Measurements from ENCODE around the gene TNFAIP1. TPM values are rescaled to one million over a fixed set of nuclear protein-coding genes. Genes with fewer than 3 reads are reported as not detected.

TNFAIP1 gene, protein sequence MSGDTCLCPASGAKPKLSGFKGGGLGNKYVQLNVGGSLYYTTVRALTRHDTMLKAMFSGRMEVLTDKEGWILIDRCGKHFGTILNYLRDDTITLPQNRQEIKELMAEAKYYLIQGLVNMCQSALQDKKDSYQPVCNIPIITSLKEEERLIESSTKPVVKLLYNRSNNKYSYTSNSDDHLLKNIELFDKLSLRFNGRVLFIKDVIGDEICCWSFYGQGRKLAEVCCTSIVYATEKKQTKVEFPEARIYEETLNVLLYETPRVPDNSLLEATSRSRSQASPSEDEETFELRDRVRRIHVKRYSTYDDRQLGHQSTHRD
- total RNA-seq (2012; rRNA removed) = 45.3 and 49.1 TPM in 2 replicates
- 62.9 and 75.9 TPM in 2 replicates for polyA plus RNA-seq (2012; rRNA removed)
- polyA plus RNA-seq (2012; cell fraction: cytosol; rRNA removed) = 34.5 and 53.3 TPM in 2 replicates
- 93.6 and 106 TPM in 2 replicates for polyA plus RNA-seq (2012; cell fraction: nucleus; rRNA removed; ENCODE audit: low replicate concordance)
- Bru-seq, nascent RNA = percentile 90 among the genes with signal in this experiment
- percentile 87 among the genes with signal in this experiment for BruChase-seq, experiment 1, labeled RNA remaining after a 6-hour chase
- BruChase-seq, experiment 2, labeled RNA remaining after a 2-hour chase = percentile 92 among the genes with signal in this experiment
- long read RNA-seq, transcript TNFAIP1-201 (7 exons, 3,627 nt) = major isoform, 31 of 129 reads
- long read RNA-seq, partial matches to known transcripts = 38 of 129 reads
- long read RNA-seq, other reads (novel, unspliced or antisense) = 59 of 129 reads

DNA sequence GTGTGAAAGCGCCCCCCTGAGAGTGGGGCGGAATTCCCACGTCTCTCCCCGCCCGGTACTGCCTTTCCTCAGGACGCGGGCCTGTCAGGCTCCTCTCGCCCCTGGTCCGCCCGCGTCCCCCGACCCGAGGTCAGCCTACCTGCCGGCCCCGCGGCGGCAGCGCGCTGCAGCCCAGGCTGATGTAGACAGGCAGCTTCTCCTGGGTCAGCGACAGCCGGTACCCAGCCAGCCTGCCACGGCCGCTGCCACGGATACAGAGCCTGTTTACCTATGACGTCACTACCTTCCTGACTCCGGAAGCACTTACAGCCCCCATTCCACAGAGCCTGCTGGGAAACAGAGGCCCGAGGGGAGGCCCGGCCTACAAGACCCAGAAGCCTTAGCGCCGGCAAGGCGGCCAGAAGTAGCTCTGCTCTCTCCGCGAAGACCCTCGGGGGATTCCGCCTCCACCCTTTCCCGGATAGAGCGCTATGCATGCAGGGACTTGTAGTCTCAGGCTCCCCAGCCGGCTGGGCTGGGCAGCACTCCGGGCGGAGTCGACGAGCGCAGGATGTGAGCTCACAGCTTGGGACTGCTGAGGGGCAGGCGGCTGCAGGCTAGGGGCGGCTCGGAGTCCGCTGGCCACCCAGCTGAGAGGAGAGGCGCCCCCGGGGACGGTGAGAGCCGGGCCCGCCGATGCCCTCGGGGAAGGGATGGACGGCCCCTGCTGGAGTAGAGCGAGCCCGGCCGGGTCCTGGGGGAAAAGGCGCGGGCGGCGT, at the start of gene TNFAIP1, which contains the start of gene IFT20:
TNFAIP1 (plus strand) TSS at position 561 of the 758 bp plus-strand sequence. CDS start 3,761 bp downstream, outside the sequence.
IFT20 (minus strand) TSS at position 272 of the 758 bp plus-strand sequence. CDS start 3,487 bp downstream, outside the sequence.
- intact Hi-C loops (cut with micrococcal nuclease) (loop anchor here (5.0 to 10.0 kb wide), 3 partner anchors 103 to 443 kb away; partner anchors contain the start of genes LYRM9 and NLK), dilution Hi-C loops (cut with HindIII; ENCODE audit: low sequenced_read_pairs, unreplicated experiment) (no loop called here), in situ Hi-C loops (cut with MboI; ENCODE audit: low sequenced_read_pairs) (loop anchor here (25.0 kb wide), 1 partner anchor 798 kb away; no protein-coding TSS in a partner anchor)
- H2AFZ ChIP-seq (replicated peaks; ENCODE audit: low read length, poor library complexity) = peak within 1 kb of the TSS; percentile 93
- peak within 1 kb of the TSS; percentile 90 for H3K14ac ChIP-seq (replicated peaks; ENCODE audit: low read depth, low read length)
- peak within 1 kb of the TSS; percentile 34; the same call in 1 of the 3 replicates for H2BK15ac ChIP-seq (ENCODE audit: low read depth, low read length)
- peak within 1 kb of the TSS; percentile 59 for H3K4me3 ChIP-seq (ENCODE audit: insufficient read depth, low read depth, low read length)
- 0% methylated on average over 17 of the region's 62 CpGs; no CpG with 5 or more reads in 1 of the 2 experiments for WGBS, 2 experiments (ENCODE audit: extremely low coverage in 2 of 2, insufficient read length in 1 of 2)
- H2AK9ac ChIP-seq (replicated peaks; ENCODE audit: low read depth, low read length, poor library complexity) = peak within 1 kb of the TSS; percentile 98
- H3K9me3 ChIP-seq (ENCODE audit: control insufficient read depth, insufficient read depth, low read length) = no peaks in the 10 kb centered on the region
- ATAC-seq (ENCODE audit: low read depth) (peak; percentile 93), DNase-seq (peak; percentile 100)
- peaks cover 51% of the 10 kb centered on the region; the same call in 1 of the 2 replicates for H4K20me1 ChIP-seq (ENCODE audit: insufficient read depth, low read length)
- peaks cover 13% of the 10 kb centered on the region for H3K4me1 ChIP-seq (ENCODE audit: control insufficient read depth, insufficient read depth, low read length)
- ChIA-PET CTCF (interaction anchor here (1.1 to 1.4 kb wide), 4 partner anchors 16 to 101 kb away, joined by 3 to 6 read pairs (median 4); no protein-coding TSS in a partner anchor), POLR2A (ENCODE audit: unreplicated experiment) (interaction anchor here (0.6 to 1.8 kb wide), 3 partner anchors 11 to 58 kb away, joined by 3 to 8 read pairs (median 4); partner anchors contain the start of gene POLDIP2)
- peak within 1 kb of the TSS; percentile 7; the same call in 1 of the 2 replicates for H2BK20ac ChIP-seq (ENCODE audit: low read depth, low read length)
- peak within 1 kb of the TSS; percentile 92 for H3K4me2 ChIP-seq (ENCODE audit: low read depth, low read length)
- H4K91ac ChIP-seq (ENCODE audit: insufficient read depth, low read depth, low read length) = peak within 1 kb of the TSS; percentile 72
- H3K18ac ChIP-seq (ENCODE audit: low read depth, low read length) = peak within 1 kb of the TSS; percentile 1; the same call in 1 of the 2 replicates
- BruUV-seq (replicated peaks) = no TSS peak
- H3K56ac ChIP-seq (ENCODE audit: extremely low read depth, insufficient read depth, low read length) = peak within 1 kb of the TSS; percentile 71
- H3K36me3 ChIP-seq (ENCODE audit: control insufficient read depth, insufficient read depth, low read length) = peaks cover 27% of the 10 kb centered on the region
- H2BK120ac ChIP-seq (ENCODE audit: low read depth, low read length) = peak within 1 kb of the TSS; percentile 55
- peak within 1 kb of the TSS; percentile 83 for H3K23ac ChIP-seq (ENCODE audit: low read depth, low read length)
- H3K9ac ChIP-seq (ENCODE audit: low read depth, low read length) = peak within 1 kb of the TSS; percentile 82
- peaks cover 36 to 91% of the 10 kb centered on the region in 2 experiments for H3K79me1 ChIP-seq (ENCODE audit: low read depth in 1 of 2, low read length in 2 of 2)
- peak within 1 kb of the TSS; percentile 92 for H2AK5ac ChIP-seq (ENCODE audit: low read depth, low read length)
- H2BK5ac ChIP-seq (ENCODE audit: low read depth, low read length, poor library complexity, severe bottlenecking) = peak within 1 kb of the TSS; percentile 60
- peak within 1 kb of the TSS; percentile 65 for H3K27ac ChIP-seq (ENCODE audit: insufficient read depth, low read length)
- H3K27me3 ChIP-seq (ENCODE audit: control insufficient read depth, insufficient read depth, low read length) = no peaks in the 10 kb centered on the region
- H3K9me1 ChIP-seq (ENCODE audit: insufficient read depth, low read length) = peaks cover 16% of the 10 kb centered on the region
- peak within 1 kb of the TSS; percentile 75 to 81; a peak in 3 of 4 replicates for H4K8ac ChIP-seq (ENCODE audit: low read depth in 2 of 2, low read length in 2 of 2)
- H4K5ac ChIP-seq (ENCODE audit: low read depth, low read length) = peak within 1 kb of the TSS; percentile 21
- peak within 1 kb of the TSS; percentile 86 for H3K4ac ChIP-seq (ENCODE audit: low read depth, low read length)
- TF ChIP-seq MAFK (IDR thresholded peaks at IDR 0.05; ENCODE audit: low read depth, low read length) (no peak; the same call in 1 of the 2 replicates), NFE2L2 (IDR thresholded peaks at IDR 0.05; ENCODE audit: low read depth, low read length) (peak; percentile 36; the same call in 1 of the 2 replicates), MXI1 (IDR thresholded peaks at IDR 0.05; ENCODE audit: borderline replicate concordance, low read depth, low read length) (peak; percentile 28; the same call in 1 of the 2 replicates), FOS (IDR thresholded peaks at IDR 0.05; ENCODE audit: low read depth, low read length) (peak; percentile 59), CTCF (conservative IDR thresholded peaks at IDR 0.05; ENCODE audit: low read depth, low read length) (0 out of 2 replicates have a peak, but pooled peaks have one; percentile 2), POLR2A (IDR thresholded peaks at IDR 0.05; ENCODE audit: low read depth, low read length) (peak; percentile 98), USF2 (IDR thresholded peaks at IDR 0.05; ENCODE audit: low read depth, low read length) (no peak), RAD21 (IDR thresholded peaks at IDR 0.05; ENCODE audit: low read length) (peak; percentile 4; the same call in 1 of the 2 replicates), RCOR1 (IDR thresholded peaks at IDR 0.05; ENCODE audit: insufficient replicate concordance, low read length) (peak; percentile 42), BHLHE40 (IDR thresholded peaks at IDR 0.05; ENCODE audit: low read depth, low read length) (no peak), CHD1 (IDR thresholded peaks at IDR 0.05; ENCODE audit: low read depth, low read length) (peak; percentile 44; the same call in 1 of the 2 replicates)

Measured in IMR-90 (cell line).